NCI-H345 treated with DMSO at 0.1 percent for 48 hours (cell line): ENCODE results near the gene C3orf52.
"Not testable (repeated sequence)": the region's sequence is repeated elsewhere in the genome, so short reads cannot be mapped to it uniquely, and the experiment has no call there.

Experiments used
- DNase-seq: peaks from one replicate; lab custom pipeline; 2025; ENCODE audit not compliant: unreplicated experiment; lab: John Stamatoyannopoulos, UW

C3orf52 gene, protein sequence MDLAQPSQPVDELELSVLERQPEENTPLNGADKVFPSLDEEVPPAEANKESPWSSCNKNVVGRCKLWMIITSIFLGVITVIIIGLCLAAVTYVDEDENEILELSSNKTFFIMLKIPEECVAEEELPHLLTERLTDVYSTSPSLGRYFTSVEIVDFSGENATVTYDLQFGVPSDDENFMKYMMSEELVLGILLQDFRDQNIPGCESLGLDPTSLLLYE

GRCh38 chr3:112086076-112086854 lies at the start of gene C3orf52:
Gene C3orf52 (plus strand): TSS chr3:112086389. CDS start chr3:112086408, 19 bp downstream.
- DNase-seq = peak; percentile 19

DNA sequence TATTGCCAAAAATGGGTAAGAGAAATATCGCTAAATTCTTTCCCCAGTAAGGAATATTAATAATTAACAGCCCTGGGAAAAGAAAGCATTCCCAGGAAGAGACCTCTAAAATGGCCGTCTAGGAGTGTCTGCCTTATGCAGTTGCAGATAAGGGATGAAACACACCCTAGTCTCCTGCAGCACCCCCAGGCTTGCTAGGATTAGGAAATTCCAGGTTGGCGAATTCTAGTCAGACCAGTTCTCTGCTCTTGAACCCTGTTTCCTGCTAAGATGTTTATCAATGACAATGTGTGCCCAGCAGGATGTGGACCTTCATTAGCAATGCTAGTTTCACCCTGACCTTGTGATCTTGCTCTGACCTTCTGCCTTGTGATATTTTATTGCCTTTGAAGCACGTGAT lies 49.0 kb upstream of the C3orf52 start:
- not testable (repeated sequence) for DNase-seq

DNA sequence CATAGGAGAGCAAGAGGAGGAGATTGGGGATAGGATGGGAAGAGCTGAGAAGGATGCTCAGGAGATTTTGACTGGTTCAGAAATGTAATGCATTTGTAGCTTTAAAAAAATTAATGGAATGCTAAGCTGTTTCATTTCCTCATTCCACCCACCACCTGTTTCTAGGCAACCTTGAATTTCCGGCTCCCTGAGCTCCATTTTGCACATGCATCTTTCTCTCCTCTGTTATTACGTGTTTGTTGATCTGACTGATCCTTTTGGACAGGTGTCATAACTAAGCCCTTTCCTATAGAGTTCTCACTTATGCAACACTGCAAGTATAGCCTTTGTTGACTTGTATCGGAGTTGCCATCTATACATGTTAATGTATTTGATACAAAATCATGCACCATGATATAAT lies 47.3 kb upstream of the C3orf52 start:
- no peak for DNase-seq

- no peak for DNase-seq
These were observed 44.9 kb upstream of the C3orf52 start for GRCh38 chr3:112041321-112041720.

DNA sequence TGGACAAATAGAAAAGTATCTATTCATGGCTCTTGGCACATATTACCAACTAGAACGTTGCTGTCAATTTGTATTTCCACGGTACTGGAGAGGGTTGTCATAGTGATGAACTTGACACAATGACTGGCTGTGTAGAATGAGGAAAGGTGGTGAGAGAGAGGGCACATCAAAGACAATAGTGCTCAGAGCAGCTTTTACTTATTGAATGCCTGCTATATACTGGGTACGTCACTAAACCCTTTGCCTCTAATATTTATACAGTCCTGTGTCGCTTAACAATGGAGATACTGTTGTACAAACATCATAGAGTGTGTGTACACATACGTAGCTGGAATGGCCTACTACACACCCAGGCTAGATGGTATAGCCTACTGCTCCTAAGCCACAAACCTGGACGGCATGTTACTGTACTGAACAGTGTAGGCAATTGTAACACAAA lies 43.3 kb upstream of the C3orf52 start:
- peak; percentile 97 for DNase-seq

GRCh38 chr3:112043621-112044201 lies 42.5 kb upstream of the C3orf52 start:
- DNase-seq = peak; percentile 70

DNA sequence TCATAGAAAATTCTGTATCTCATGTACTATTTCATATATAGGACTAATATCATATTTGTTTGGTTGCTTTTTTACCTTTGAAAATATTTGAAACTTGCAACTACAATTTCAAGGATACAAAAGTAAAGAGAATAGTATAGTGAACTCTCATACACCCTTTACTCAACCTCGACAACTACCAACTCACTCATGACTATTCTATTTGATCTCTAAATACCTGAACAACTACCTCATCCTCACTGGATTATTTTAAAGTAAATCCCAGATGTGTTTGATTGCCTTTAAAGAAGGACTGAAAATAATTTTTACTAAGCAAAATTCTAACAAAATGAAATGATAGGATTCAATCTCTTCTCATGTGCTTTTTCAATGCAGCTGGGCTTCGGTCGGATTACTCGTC lies 39.6 kb upstream of the C3orf52 start:
- no peak for DNase-seq

DNA sequence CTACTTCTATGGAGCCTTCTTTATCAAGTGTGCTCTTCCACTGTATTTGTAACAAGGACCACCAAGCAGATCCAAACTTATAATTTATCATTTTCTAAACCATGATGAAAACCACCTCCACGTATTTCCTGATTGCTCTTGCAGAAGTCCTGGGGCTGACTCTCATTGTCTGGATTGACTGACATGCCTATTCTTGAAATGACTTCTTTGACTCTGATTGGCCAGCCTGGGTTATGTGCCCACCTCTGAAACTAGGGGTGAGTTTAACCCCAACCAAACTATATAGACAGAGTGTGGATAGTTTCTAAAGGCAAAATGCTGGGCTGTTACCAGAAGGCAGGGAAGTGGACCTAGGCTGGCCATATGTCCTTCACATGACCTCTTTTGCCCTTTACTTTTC lies 38.9 kb upstream of the C3orf52 start:
- DNase-seq = no peak

DNA sequence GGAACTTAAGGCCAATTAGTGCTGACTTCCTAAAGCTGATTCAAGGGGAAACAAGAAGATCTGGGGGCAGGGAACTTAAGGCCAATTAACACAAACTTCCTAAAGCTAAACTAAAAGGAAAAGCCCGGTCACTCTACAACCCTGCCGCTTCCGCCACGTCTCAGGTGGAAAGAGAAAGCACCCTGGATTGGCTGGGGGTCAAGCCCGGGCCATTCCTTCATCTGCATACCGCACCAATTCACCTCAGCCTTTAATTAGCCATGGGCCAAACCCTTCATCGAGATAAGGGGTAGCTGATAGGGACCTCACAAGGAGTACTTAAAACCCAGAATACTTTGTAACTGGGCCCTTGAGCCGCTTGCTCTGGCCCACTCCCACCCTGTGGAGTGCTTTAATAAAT lies 37.3 kb upstream of the C3orf52 start:
- no peak for DNase-seq

- DNase-seq = no peak
These were observed 33.0 kb upstream of the C3orf52 start for GRCh38 chr3:112053229-112053628.

DNA sequence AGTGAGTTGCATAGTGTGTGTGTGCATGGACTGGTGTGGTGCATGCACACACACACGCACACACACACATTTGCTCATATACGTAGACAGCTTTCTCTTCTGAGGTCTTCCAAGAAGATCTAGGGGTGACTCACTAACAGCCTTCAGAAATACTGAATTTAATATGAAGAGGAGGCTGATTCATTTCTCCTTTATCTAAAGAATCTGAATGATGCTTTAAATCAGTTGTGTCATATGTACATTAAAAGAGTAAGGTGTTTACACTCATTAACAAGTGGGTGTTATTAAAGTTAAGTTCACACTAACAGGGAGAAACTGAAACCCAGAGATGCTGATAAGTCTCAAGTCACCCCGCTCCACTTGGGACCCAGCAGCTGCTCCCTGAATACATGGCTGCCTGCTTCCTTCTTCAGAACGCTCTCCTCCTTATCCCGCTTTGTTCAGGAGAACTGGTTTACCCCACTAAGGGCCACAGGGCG lies 29.7 kb upstream of the C3orf52 start:
- no peak for DNase-seq

GRCh38 chr3:112059497-112059896 lies 26.7 kb upstream of the C3orf52 start:
- DNase-seq = no peak

GRCh38 chr3:112061152-112061551 lies 25.0 kb upstream of the C3orf52 start:
- DNase-seq = no peak

GRCh38 chr3:112072387-112073060 lies 13.7 kb upstream of the C3orf52 start:
- DNase-seq = not testable (repeated sequence)

- no peak for DNase-seq
These were observed 12.2 kb upstream of the C3orf52 start for GRCh38 chr3:112074006-112074405.

- peak; percentile 48 for DNase-seq
These were observed 11.3 kb upstream of the C3orf52 start for GRCh38 chr3:112074616-112075497.

DNA sequence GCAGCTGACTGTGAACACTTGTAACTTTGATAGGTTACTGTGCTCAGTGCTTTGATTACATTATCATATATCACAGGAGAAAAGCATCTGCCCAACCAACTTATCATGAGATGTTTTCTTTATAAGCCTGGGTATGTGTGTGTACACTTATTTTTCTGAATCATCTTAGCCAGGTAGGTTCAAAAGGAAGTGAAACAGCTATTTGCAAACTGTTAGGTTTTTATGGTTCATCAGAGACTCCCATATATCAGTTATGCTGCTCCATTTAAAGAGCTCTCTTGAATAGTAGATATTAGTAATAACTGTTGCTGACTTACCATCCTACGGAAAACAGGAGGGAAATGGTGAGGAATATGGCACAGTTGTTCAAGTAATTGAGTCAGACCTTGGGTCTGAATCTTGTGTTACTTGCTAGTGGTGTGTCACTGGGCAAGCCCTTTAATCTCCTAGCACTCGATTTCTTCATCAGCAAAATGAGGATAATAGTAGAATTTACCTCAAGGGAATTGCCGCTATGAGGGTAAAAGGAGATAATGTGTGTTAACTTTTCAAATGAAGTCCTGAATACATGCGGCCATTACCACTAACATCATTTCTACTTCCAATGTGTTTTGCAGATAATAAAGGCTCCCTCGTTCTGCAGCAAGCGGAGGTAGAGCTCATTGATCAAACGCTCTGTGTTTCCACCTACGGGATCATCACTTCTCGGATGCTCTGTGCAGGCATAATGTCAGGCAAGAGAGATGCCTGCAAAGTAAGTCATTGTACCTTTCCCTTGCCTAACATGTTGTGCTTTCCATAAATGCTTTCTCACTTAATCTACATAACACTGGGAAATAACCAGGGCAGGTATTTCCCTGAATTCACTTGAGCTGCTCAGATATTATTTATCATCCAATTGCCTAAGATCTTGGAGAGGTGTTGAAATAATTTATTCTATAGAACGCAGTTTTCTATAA lies 7.8 kb upstream of the C3orf52 start:
- DNase-seq = no peak

- no peak for DNase-seq
These were observed 3.0 kb upstream of the C3orf52 start for GRCh38 chr3:112083239-112083638.

- no peak for DNase-seq
These were observed 1.0 kb upstream of the C3orf52 start for GRCh38 chr3:112084980-112085705.
